NCI-H2029 treated with DMSO at 0.1 percent for 48 hours (cell line): ENCODE data around the gene PHLDB3.
"Not testable (repeated sequence)": the region's sequence is repeated elsewhere in the genome, so short reads cannot be mapped to it uniquely, and the experiment has no call there.

Experiments
- DNase-seq: peaks from one replicate; lab custom pipeline; 2025; lab: John Stamatoyannopoulos, UW

PHLDB3 gene

GRCh38 chr19:43527860-43528622 lies 23.5 kb upstream of the PHLDB3 start:
- DNase-seq = peak; percentile 68

GRCh38 chr19:43526884-43527859 lies 22.6 kb upstream of the PHLDB3 start, which contains the start of gene ETHE1:
Gene ETHE1 (minus strand): TSS chr19:43527201. CDS start chr19:43527177, 24 bp downstream.
- peak; percentile 33 for DNase-seq

GRCh38 chr19:43525836-43526771 lies 21.6 kb upstream of the PHLDB3 start:
- DNase-seq = no peak

GRCh38 chr19:43524922-43525835 lies 20.6 kb upstream of the PHLDB3 start:
- DNase-seq = no peak

GRCh38 chr19:43523696-43524095 lies 19.1 kb upstream of the PHLDB3 start:
- not testable (repeated sequence) for DNase-seq

- DNase-seq = no peak
These were observed 18.4 kb upstream of the PHLDB3 start for GRCh38 chr19:43522929-43523328.

- DNase-seq = peak; percentile 51
These were observed 15.0 kb upstream of the PHLDB3 start for GRCh38 chr19:43519436-43520088.

- no peak for DNase-seq
These were observed 13.5 kb upstream of the PHLDB3 start for GRCh38 chr19:43518051-43518450.

DNA sequence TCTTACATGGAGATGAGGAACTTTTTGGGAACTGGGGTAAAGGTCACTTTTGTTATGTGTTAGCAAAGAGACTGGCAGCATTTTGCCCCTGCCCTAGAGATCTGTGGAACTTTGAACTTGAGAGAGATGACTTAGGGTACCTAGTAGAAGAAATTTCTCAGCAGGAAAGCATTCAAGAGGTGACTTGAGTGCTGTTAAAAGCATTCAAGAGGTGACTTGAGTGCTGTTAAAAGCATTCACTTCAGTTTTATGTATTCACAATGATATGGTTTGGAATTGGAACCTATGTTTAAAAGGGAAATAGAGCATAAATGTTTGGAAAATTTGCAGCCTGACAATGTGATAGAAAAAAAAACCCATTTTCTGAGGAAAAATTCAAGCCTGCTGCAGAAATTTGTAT lies 7.9 kb upstream of the PHLDB3 start:
- DNase-seq = not testable (repeated sequence)

DNA sequence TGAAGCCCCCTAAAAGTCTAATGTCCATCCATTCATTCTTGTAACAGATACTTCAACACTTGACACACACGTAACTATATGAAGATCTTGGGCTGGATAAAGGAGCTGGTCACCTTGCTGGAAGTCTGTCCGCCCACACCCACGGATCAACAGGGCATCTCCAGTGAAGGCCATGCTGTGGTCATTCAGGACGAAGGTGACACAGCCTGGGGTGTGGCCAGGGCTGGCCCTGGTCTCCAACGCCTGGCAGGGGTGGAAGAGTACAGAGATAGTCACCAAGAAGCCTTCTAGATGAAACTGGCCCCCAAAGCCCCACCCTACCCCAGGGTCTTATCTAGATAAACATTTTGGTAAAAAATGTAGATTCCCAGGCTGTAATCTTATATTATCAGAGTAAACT lies 6.8 kb upstream of the PHLDB3 start:
- no peak for DNase-seq

DNA sequence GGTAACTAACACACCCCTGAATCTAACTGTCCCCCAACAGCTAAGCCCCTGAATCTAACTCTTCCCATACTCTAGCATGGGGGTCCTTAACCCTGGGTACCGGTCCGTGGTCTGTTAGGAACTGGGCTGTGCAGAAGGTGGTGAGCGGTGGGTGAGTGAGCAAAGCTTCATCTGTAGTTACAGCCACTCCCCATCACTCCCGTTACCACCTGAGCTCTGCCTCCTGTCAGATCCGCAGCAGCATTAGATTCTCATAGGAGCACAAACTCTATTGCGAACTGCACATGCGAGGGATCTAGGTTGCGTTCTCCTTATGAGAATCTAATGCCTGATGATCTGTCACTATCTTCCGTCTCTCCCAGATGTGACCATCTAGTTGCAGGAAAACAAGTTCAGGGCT lies 6.2 kb upstream of the PHLDB3 start:
- DNase-seq = no peak

DNA sequence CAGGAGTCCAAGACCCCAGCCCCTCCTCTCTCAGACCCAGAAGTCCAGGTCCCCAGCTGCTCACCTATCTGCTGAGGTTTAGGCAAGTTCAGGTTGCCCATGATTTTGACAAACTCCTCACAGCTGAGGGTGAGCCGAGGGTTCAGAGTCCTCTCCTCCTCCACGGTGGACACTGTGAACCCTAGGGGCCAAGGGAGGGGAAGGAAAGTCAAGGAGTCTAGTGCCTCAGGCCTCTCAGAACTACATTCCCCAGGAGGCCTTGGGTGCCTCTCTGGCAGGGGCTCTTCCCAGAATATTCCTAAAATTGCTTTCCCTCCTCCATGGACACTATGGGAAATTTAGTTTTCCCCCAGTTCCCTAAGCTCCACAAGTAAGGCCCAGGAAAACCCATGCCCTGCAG lies 3.3 kb upstream of the PHLDB3 start:
- no peak for DNase-seq

DNA sequence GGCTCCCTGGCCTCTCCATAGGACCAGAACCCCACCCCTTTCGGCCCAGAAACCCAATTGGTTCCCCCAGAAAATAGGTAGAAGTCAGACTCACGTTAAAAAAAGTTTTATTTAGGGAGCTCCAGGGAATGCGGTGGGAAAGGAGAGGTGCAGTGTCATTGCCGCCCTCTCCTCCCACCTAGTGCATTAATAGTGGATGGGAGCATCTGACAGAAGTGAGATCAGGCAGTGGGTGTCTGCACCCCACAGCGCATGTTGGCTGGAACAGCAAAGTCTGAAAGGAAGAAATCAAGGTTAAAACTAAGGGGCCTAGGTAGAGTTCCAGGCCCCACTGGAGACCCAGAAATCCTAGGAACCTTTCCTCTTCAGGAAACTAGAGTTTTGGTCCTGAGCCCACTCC lies 2.1 kb upstream of the PHLDB3 start:
- no peak for DNase-seq

GRCh38 chr19:43505941-43506340 lies 1.4 kb upstream of the PHLDB3 start:
- DNase-seq = no peak

DNA sequence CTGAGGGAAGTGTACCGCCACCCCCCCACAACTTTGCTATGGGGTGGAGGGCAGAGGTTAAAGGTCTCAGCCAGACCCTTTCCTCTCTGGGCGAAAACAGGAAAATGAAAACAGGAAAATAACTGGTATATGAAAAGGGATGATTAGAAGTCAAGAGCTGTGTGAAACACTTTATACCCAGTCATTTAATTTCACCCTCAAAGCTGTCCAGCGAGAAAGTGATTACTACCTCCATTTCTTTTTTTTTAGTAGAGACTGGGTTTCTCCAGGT lies 575 bp upstream of the PHLDB3 start:
- DNase-seq = no peak

GRCh38 chr19:43503501-43504425 lies 783 bp downstream of the PHLDB3 start:
- peak; percentile 61 for DNase-seq

DNA sequence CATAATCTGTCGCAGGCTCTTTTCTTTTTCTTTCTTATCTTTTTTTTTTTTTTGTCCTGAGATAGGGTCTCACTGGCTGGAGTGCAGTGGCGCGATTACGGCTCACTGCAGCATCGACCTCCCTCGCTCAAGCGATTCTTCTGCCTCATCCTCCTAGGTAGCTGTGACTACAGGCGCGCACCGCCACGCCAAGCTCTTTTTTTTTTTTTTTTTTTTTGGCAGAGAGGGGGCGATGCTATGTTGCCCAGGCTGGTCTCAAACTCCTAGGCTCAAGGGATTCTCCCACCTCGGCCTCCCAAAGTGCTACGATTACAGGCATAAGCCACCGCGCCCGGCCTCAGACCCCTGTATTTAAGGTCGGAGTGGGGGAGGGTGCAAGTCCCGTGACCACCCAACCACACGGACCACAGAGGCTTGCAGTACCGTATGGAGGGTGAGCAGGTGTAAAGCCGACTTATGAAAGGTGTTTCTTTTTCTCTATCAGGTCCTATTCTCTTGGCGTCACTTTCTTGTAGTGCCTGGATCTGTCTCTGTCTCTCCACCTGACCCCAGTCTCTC lies 2.0 kb downstream of the PHLDB3 start:
- DNase-seq = no peak

DNA sequence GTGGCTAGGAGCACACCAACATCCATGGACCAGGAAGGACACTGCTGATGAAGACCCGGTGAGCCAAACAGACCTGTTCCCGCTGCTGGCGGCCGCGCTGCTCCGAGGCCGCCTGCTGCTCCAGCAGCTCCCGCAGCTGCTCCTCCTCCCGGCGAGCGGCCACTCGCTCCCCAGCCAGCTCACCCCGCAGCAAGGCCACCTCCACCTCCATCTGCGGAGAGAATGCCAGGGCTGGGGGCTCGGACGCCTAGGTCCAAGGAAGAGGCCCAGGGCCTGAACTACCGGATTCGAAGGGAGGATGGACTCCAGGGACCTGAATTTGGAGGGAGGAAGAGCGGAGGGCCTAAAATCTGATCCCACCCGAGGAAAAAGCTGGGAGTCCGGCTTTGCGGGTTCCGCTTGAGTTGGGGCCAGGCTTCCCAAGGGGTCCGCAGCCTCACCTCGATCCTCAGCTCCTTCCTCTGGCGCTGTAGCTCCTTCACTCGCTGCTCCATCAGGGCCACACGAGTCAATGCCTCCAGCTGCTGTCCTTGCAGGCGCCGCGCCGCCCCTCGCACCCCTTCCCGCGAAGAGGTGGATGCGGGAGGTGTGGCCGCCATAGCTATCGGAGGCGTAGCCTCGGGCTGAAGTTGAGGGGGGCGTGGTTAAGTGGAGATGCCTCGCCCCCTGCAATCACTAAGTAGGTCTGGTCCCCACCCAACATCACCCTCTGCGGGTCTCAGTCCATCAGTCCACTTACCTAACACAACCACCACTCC lies 2.7 kb downstream of the PHLDB3 start:
- no peak for DNase-seq
